ENCODE measurements around the gene PHF2. TPM values are rescaled to one million over a fixed set of nuclear protein-coding genes. Genes with fewer than 3 reads are reported as not detected.

Gene PHF2
- total RNA-seq, 1 donor from 2014 or later: 14.2 TPM

GRCh38 chr9:93567271-93567959 lies 9.0 kb upstream of the PHF2 start:
- DNase-seq (ENCODE audit: low read depth, low spot score): no peak

- no peak for DNase-seq (ENCODE audit: low read depth, low spot score)
Observed at GRCh38 chr9:93568169-93568568, 8.2 kb upstream of the PHF2 start.

GRCh38 chr9:93569621-93570174 lies 6.7 kb upstream of the PHF2 start:
- DNase-seq (ENCODE audit: low read depth, low spot score): no peak

- no peak for DNase-seq (ENCODE audit: low read depth, low spot score)
Observed at GRCh38 chr9:93572221-93572620, 4.2 kb upstream of the PHF2 start.

- no peak for DNase-seq (ENCODE audit: low read depth, low spot score)
Observed at GRCh38 chr9:93572636-93573515, 3.5 kb upstream of the PHF2 start.

GRCh38 chr9:93573516-93573828 lies 2.9 kb upstream of the PHF2 start:
- no peak for DNase-seq (ENCODE audit: low read depth, low spot score)

- DNase-seq (ENCODE audit: low read depth, low spot score): no peak
Observed at GRCh38 chr9:93574091-93574899, 2.1 kb upstream of the PHF2 start.

GRCh38 chr9:93574900-93575795 lies 1.2 kb upstream of the PHF2 start:
- no peak for DNase-seq (ENCODE audit: low read depth, low spot score)

GRCh38 chr9:93575796-93576257 lies 557 bp upstream of the PHF2 start:
- no peak for DNase-seq (ENCODE audit: low read depth, low spot score)

- DNase-seq (ENCODE audit: low read depth, low spot score): no peak
Observed at GRCh38 chr9:93577078-93577974, 942 bp downstream of the PHF2 start.

- no peak for DNase-seq (ENCODE audit: low read depth, low spot score)
Observed at GRCh38 chr9:93577975-93578682, 1.7 kb downstream of the PHF2 start.

- DNase-seq (ENCODE audit: low read depth, low spot score): no peak
Observed at GRCh38 chr9:93578844-93579243, 2.5 kb downstream of the PHF2 start.

GRCh38 chr9:93579711-93580516 lies 3.5 kb downstream of the PHF2 start:
- no peak for DNase-seq (ENCODE audit: low read depth, low spot score)

- DNase-seq (ENCODE audit: low read depth, low spot score): no peak
Observed at GRCh38 chr9:93580654-93581380, 4.4 kb downstream of the PHF2 start.

- no peak for DNase-seq (ENCODE audit: low read depth, low spot score)
Observed at GRCh38 chr9:93582115-93582514, 5.7 kb downstream of the PHF2 start.

- DNase-seq (ENCODE audit: low read depth, low spot score): no peak
Observed at GRCh38 chr9:93582550-93582949, 6.2 kb downstream of the PHF2 start.

GRCh38 chr9:93585259-93585658 lies 8.9 kb downstream of the PHF2 start:
- DNase-seq (ENCODE audit: low read depth, low spot score): no peak

All from pulmonary artery endothelial cell (primary cell).